ENCODE data around the gene PRUNE2.

DNA sequence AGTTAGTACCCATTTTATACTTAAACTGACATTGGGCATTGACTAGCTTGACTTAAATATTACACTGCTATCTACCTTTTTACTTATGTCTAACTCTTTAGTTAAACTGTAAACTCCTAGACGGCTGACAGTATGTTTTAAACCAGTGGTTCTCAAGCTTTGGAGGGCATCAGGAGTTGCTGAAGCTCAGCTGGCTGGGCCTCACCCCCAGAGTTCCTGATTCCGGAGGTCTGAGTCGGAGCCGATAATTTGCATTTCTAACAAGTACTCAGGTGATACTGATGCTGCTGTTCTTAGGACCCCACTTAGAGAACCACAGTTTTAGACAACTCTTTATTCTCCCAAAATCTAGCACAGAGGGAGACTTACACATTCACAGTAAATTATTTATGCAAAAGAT is 205.0 kb downstream of the PRUNE2 start:
- TF ChIP-seq POLR2AphosphoS5 (IDR thresholded peaks at IDR 0.05): no peak
- TF ChIP-seq, protein P1, sequence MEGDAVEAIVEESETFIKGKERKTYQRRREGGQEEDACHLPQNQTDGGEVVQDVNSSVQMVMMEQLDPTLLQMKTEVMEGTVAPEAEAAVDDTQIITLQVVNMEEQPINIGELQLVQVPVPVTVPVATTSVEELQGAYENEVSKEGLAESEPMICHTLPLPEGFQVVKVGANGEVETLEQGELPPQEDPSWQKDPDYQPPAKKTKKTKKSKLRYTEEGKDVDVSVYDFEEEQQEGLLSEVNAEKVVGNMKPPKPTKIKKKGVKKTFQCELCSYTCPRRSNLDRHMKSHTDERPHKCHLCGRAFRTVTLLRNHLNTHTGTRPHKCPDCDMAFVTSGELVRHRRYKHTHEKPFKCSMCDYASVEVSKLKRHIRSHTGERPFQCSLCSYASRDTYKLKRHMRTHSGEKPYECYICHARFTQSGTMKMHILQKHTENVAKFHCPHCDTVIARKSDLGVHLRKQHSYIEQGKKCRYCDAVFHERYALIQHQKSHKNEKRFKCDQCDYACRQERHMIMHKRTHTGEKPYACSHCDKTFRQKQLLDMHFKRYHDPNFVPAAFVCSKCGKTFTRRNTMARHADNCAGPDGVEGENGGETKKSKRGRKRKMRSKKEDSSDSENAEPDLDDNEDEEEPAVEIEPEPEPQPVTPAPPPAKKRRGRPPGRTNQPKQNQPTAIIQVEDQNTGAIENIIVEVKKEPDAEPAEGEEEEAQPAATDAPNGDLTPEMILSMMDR (IDR thresholded peaks at IDR 0.05): no peak
- no peak for TF ChIP-seq POLR2A (IDR thresholded peaks at IDR 0.05)

Measured in prostate gland (tissue), 2 donors.